Rectal smooth muscle tissue (tissue), 1 donor: ENCODE measurements around the gene RPS6KB2.
"Not testable (repeated sequence)": the region's sequence is repeated elsewhere in the genome, so short reads cannot be mapped to it uniquely, and the experiment has no call there.

Experiments used
- H3K27ac ChIP-seq: one replicate; pipeline ENCODE4 v1.7.0; 2013; ENCODE audit warnings: low read depth, low read length, inconsistent platforms
- H3K27me3 ChIP-seq: one replicate; pipeline ENCODE4 v1.7.0; 2013; ENCODE audit warnings: low read length; ENCODE audit not compliant: control insufficient read depth, insufficient read depth
- H3K36me3 ChIP-seq: one replicate; pipeline ENCODE4 v1.7.0; 2013; ENCODE audit warnings: low read length; ENCODE audit not compliant: control insufficient read depth, insufficient read depth
- H3K4me1 ChIP-seq: one replicate; pipeline ENCODE4 v1.7.0; 2013; ENCODE audit warnings: low read length; ENCODE audit not compliant: control insufficient read depth, insufficient read depth
- H3K4me3 ChIP-seq: one replicate; pipeline ENCODE4 v1.7.0; 2013; ENCODE audit warnings: low read length
- H3K9ac ChIP-seq: one replicate; pipeline ENCODE4 v1.7.0; 2013; ENCODE audit warnings: low read length

Gene RPS6KB2

GRCh38 chr11:67400251-67400941 is 27.9 kb upstream of the RPS6KB2 start:
- H3K27ac ChIP-seq = peak overlapping the region; percentile 91
- H3K9ac ChIP-seq = peak overlapping the region; percentile 81
- peaks cover 13% of the 10 kb centered on the region for H3K4me1 ChIP-seq
- H3K4me3 ChIP-seq = peak overlapping the region; percentile 87
- no peaks in the 10 kb centered on the region for H3K27me3 ChIP-seq
- H3K36me3 ChIP-seq = peaks cover 20% of the 10 kb centered on the region

GRCh38 chr11:67400942-67401494 is 27.3 kb upstream of the RPS6KB2 start:
- peaks cover 20% of the 10 kb centered on the region for H3K36me3 ChIP-seq
- H3K27me3 ChIP-seq = no peaks in the 10 kb centered on the region
- H3K9ac ChIP-seq = peak overlapping the region; percentile 81
- peaks cover 13% of the 10 kb centered on the region for H3K4me1 ChIP-seq
- peak overlapping the region; percentile 87 for H3K4me3 ChIP-seq
- peak overlapping the region; percentile 91 for H3K27ac ChIP-seq

- Histone ChIP-seq H3K9ac (peak within 1 kb of the TSS; percentile 82), H3K4me1 (peaks cover 13% of the 10 kb centered on the region), H3K36me3 (peaks cover 20% of the 10 kb centered on the region), H3K27ac (peak within 1 kb of the TSS; percentile 91), H3K27me3 (no peaks in the 10 kb centered on the region), H3K4me3 (peak within 1 kb of the TSS; percentile 87)
Measured at GRCh38 chr11:67401495-67402191, 26.7 kb upstream of the RPS6KB2 start, which contains the start of gene PPP1CA. Gene PPP1CA (minus strand): TSS chr11:67401858. CDS start chr11:67401782, 76 bp downstream.

- Histone ChIP-seq H3K4me3 (peak overlapping the region; percentile 76), H3K27ac (peak overlapping the region; percentile 90), H3K9ac (peak overlapping the region; percentile 82), H3K36me3 (peaks cover 20% of the 10 kb centered on the region), H3K4me1 (peaks cover 13% of the 10 kb centered on the region)
- H3K27me3 ChIP-seq = not testable (repeated sequence)
Measured at GRCh38 chr11:67402192-67402839, 26.0 kb upstream of the RPS6KB2 start.

GRCh38 chr11:67403085-67403484 is 25.2 kb upstream of the RPS6KB2 start:
- H3K4me3 ChIP-seq, H3K27ac ChIP-seq, H3K27me3 ChIP-seq, H3K9ac ChIP-seq: not testable (repeated sequence)
- peaks cover 13% of the 10 kb centered on the region for H3K4me1 ChIP-seq
- H3K36me3 ChIP-seq = peaks cover 14% of the 10 kb centered on the region

GRCh38 chr11:67404515-67405195 is 23.6 kb upstream of the RPS6KB2 start:
- no peak overlapping the region for H3K27ac ChIP-seq

GRCh38 chr11:67405196-67405567 is 23.1 kb upstream of the RPS6KB2 start:
- H3K36me3 ChIP-seq = no peaks in the 10 kb centered on the region
- peak overlapping the region; percentile 57 for H3K4me3 ChIP-seq
- no peak overlapping the region for H3K27ac ChIP-seq
- H3K27me3 ChIP-seq = peaks cover 4% of the 10 kb centered on the region
- H3K9ac ChIP-seq = no peak overlapping the region
- peaks cover 4% of the 10 kb centered on the region for H3K4me1 ChIP-seq

More at GRCh38 chr11:67404515-67405195, 23.6 kb upstream of the RPS6KB2 start:
- H3K27me3 ChIP-seq = peaks cover 4% of the 10 kb centered on the region
- H3K4me3 ChIP-seq = peak overlapping the region; percentile 57
- no peaks in the 10 kb centered on the region for H3K36me3 ChIP-seq
- peaks cover 8% of the 10 kb centered on the region for H3K4me1 ChIP-seq
- H3K9ac ChIP-seq = no peak overlapping the region

- no peak overlapping the region for H3K4me3 ChIP-seq
- no peaks in the 10 kb centered on the region for H3K36me3 ChIP-seq
- no peak overlapping the region for H3K9ac ChIP-seq
- H3K27ac ChIP-seq = no peak overlapping the region
- no peaks in the 10 kb centered on the region for H3K4me1 ChIP-seq
- peaks cover 10% of the 10 kb centered on the region for H3K27me3 ChIP-seq
Measured at GRCh38 chr11:67405688-67406339, 22.5 kb upstream of the RPS6KB2 start.

GRCh38 chr11:67406420-67406968 is 21.8 kb upstream of the RPS6KB2 start:
- no peak overlapping the region for H3K9ac ChIP-seq
- H3K27ac ChIP-seq = no peak overlapping the region
- peaks cover 16% of the 10 kb centered on the region for H3K27me3 ChIP-seq
- H3K36me3 ChIP-seq = no peaks in the 10 kb centered on the region
- no peak overlapping the region for H3K4me3 ChIP-seq
- H3K4me1 ChIP-seq = no peaks in the 10 kb centered on the region

- Histone ChIP-seq H3K27me3 (peaks cover 16% of the 10 kb centered on the region), H3K4me3 (no peak overlapping the region), H3K36me3 (no peaks in the 10 kb centered on the region), H3K27ac (no peak overlapping the region), H3K9ac (no peak overlapping the region), H3K4me1 (no peaks in the 10 kb centered on the region)
Measured at GRCh38 chr11:67406969-67407687, 21.2 kb upstream of the RPS6KB2 start.

- Histone ChIP-seq H3K27me3 (peaks cover 16% of the 10 kb centered on the region), H3K4me1 (no peaks in the 10 kb centered on the region)
Measured at GRCh38 chr11:67407688-67408163, 20.6 kb upstream of the RPS6KB2 start.

More at GRCh38 chr11:67407688-67408163, 20.6 kb upstream of the RPS6KB2 start:
- H3K9ac ChIP-seq = no peak overlapping the region
- H3K4me3 ChIP-seq = no peak overlapping the region
- no peaks in the 10 kb centered on the region for H3K36me3 ChIP-seq
- no peak overlapping the region for H3K27ac ChIP-seq
